Frontal cortex (tissue), 4 donors: ENCODE results near the gene FIGLA. TPM values are rescaled to one million over a fixed set of nuclear protein-coding genes. Genes with fewer than 3 reads are reported as not detected.
A peak's percentile ranks its signal among the peaks of the same experiment; 100 is the strongest.
"Not testable (repeated sequence)": the region's sequence is repeated elsewhere in the genome, so short reads cannot be mapped to it uniquely, and the experiment has no call there.

Experiments
- DNase-seq, 2 donors: peaks; one replicate each; pipeline ENCODE4 v3.0.0; 2012; ENCODE audit warnings: low spot score in 2 of 2
- FAIRE-seq: peaks from 2 replicates; lab custom pipeline; 2012; peaks lifted over from hg19 to GRCh38; lab: Jason Lieb, UNC
- total RNA-seq: library from RNA; depleted of rRNA; stranded (reverse); fragments of >200 nt; gene quantifications from one replicate; pipeline ENCODE4 v1.2.3, GENCODE V29; 2014
- donor health status: control.
- donor health status: control.
- donor health status: control.

FIGLA gene
- total RNA-seq, 1 donor from 2014 or later, result not detected

- FAIRE-seq (no peak), DNase-seq (no peak)
Measured at GRCh38 chr2:70816726-70817125, 26.3 kb upstream of the FIGLA start.

GRCh38 chr2:70808983-70809958 is 18.8 kb upstream of the FIGLA start:
- DNase-seq, result no peak
- FAIRE-seq, result no peak

GRCh38 chr2:70807828-70808118 is 17.3 kb upstream of the FIGLA start:
- no peak for DNase-seq
- FAIRE-seq, result no peak

- no peak for FAIRE-seq
- no peak for DNase-seq
Measured at GRCh38 chr2:70807102-70807827, 16.8 kb upstream of the FIGLA start.

- DNase-seq (no peak), FAIRE-seq (no peak)
Measured at GRCh38 chr2:70806620-70807019, 16.2 kb upstream of the FIGLA start.

- DNase-seq (no peak), FAIRE-seq (no peak)
Measured at GRCh38 chr2:70806013-70806412, 15.6 kb upstream of the FIGLA start.

GRCh38 chr2:70801607-70802263 is 11.3 kb upstream of the FIGLA start:
- FAIRE-seq (no peak), DNase-seq (no peak)

GRCh38 chr2:70799706-70800105 is 9.3 kb upstream of the FIGLA start:
- no peak for DNase-seq

GRCh38 chr2:70797996-70798395 is 7.6 kb upstream of the FIGLA start:
- not testable (repeated sequence) for FAIRE-seq, DNase-seq

More at GRCh38 chr2:70799706-70800105, 9.3 kb upstream of the FIGLA start:
- FAIRE-seq, result no peak

- DNase-seq (no peak), FAIRE-seq (no peak)
Measured at GRCh38 chr2:70797506-70797905, 7.1 kb upstream of the FIGLA start.

GRCh38 chr2:70796262-70796661 is 5.8 kb upstream of the FIGLA start:
- FAIRE-seq (no peak), DNase-seq (no peak)

- no peak for FAIRE-seq
- no peak for DNase-seq
Measured at GRCh38 chr2:70795164-70795995, 4.9 kb upstream of the FIGLA start.

GRCh38 chr2:70793450-70793849 is 3.0 kb upstream of the FIGLA start:
- FAIRE-seq (no peak), DNase-seq (no peak)

GRCh38 chr2:70789304-70790135 is 923 bp downstream of the FIGLA start:
- peak; percentile 73 to 74 for DNase-seq
- no peak for FAIRE-seq

GRCh38 chr2:70785137-70785911 is 5.1 kb downstream of the FIGLA start:
- DNase-seq, result peak in 1 of 2 donors; percentile 53
- no peak for FAIRE-seq

- FAIRE-seq (no peak), DNase-seq (no peak)
Measured at GRCh38 chr2:70784320-70784719, 6.1 kb downstream of the FIGLA start.

GRCh38 chr2:70779911-70780545 is 10.4 kb downstream of the FIGLA start:
- FAIRE-seq (no peak), DNase-seq (no peak)

GRCh38 chr2:70779491-70779890 is 11.0 kb downstream of the FIGLA start:
- no peak for FAIRE-seq
- DNase-seq, result no peak
